HG03039 (cell line): ENCODE results near the gene PRX.
"Not testable (repeated sequence)": the region's sequence is repeated elsewhere in the genome, so short reads cannot be mapped to it uniquely, and the experiment has no call there.

Experiments used
- ATAC-seq: cut with Tn5 transposase; IDR thresholded peaks from one replicate; pipeline ENCODE4 v1.9.1; 2021; ENCODE audit warnings: mild to moderate bottlenecking, moderate library complexity; ENCODE audit not compliant: unreplicated experiment

PRX gene, protein sequence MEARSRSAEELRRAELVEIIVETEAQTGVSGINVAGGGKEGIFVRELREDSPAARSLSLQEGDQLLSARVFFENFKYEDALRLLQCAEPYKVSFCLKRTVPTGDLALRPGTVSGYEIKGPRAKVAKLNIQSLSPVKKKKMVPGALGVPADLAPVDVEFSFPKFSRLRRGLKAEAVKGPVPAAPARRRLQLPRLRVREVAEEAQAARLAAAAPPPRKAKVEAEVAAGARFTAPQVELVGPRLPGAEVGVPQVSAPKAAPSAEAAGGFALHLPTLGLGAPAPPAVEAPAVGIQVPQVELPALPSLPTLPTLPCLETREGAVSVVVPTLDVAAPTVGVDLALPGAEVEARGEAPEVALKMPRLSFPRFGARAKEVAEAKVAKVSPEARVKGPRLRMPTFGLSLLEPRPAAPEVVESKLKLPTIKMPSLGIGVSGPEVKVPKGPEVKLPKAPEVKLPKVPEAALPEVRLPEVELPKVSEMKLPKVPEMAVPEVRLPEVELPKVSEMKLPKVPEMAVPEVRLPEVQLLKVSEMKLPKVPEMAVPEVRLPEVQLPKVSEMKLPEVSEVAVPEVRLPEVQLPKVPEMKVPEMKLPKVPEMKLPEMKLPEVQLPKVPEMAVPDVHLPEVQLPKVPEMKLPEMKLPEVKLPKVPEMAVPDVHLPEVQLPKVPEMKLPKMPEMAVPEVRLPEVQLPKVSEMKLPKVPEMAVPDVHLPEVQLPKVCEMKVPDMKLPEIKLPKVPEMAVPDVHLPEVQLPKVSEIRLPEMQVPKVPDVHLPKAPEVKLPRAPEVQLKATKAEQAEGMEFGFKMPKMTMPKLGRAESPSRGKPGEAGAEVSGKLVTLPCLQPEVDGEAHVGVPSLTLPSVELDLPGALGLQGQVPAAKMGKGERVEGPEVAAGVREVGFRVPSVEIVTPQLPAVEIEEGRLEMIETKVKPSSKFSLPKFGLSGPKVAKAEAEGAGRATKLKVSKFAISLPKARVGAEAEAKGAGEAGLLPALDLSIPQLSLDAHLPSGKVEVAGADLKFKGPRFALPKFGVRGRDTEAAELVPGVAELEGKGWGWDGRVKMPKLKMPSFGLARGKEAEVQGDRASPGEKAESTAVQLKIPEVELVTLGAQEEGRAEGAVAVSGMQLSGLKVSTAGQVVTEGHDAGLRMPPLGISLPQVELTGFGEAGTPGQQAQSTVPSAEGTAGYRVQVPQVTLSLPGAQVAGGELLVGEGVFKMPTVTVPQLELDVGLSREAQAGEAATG (N-terminal part only)

DNA sequence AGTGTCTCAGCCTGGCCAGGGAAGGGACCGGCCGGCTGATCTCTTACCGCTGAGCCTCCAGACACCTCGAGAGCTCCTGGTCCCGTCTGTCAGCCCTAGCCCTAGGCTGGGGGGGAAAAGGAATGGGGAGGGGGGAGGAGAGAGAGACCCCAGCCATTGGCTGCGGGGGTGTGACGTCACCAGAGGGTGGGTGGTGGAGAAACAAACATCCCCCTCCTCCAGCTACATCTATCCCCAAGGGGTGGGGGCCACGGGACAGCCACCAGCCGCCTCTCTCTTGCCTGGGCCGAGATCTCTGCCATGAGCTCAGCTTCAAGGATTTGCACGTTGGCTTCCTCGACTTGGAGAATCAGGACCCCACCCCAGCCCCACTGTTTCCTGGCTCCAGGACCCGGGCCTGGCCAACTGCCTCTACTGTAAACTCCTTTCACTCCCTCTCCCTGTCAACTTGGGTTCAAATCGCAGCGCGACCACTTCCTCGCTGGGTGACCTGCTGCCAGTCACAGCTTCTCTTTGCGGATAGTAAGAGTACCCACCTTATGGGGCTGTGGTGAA lies at the start of gene PRX:
Gene PRX, minus strand, starts transcription at position 88 of the 555 bp plus-strand sequence. CDS start 5,446 bp downstream, outside the sequence.
- ATAC-seq, result no peak

DNA sequence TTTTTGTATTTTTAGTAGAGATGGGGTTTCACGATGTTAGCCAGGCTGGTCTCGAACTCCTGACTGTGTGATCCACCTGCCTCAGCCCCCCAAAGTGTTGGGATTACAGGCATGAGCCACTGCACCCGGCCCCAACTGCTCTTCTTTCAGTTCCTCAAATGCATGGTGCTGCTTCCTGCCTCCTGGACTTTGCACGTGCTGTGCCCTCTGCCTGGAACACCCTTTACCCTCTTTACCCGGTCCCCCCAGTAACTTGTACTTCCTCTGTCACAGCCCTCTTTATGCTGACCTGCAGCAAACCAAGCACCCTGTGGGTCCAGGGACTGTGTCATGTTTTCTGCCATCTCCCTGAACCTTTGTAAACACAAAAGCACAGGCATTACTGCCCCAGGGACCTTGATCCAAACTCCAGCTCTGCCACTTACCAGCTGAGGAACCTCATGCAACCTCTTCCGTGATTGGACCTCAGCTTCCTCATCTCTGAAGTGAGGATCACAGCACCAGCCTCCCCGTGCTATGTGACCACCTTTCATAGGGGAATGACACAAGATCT lies 48.6 kb upstream of the PRX start:
- no peak for ATAC-seq

DNA sequence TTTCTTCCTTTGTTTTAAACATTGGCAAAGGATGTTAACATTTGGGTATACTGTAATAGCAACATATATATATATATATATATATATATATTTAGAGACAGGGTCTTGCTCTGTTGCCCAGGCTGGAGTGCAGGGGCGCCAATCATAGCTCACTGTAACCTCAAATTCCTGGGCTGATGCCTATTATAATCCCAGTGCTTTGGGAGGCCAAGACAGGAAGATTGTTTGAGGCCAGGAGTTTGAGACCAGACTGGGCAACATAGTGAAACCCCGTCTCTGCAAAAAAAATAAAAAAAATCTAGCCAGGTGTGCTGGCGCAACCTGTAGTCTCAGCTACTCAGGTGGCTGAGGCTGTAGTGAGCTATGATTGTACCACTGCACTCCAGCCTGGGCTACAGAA lies 47.0 kb upstream of the PRX start:
- ATAC-seq, result no peak

DNA sequence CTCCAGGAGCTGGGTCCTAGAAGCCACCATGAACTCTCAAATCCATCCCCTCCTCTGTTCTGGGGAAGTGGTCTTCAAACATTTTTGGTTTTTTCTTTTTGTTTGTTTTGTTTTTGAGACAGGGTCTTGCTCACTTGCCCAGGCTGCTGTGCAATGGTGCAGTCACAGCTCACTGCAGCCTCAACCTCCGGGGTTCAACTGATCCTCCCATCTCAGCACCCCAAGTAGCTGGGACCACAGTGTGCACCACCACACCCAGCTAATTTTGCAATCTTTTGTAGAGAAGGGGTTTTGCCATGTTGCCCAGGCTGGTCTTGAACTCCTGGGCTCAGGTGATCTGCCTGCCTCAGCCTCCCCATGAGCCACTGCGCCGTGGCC lies 45.4 kb upstream of the PRX start:
- no peak for ATAC-seq

DNA sequence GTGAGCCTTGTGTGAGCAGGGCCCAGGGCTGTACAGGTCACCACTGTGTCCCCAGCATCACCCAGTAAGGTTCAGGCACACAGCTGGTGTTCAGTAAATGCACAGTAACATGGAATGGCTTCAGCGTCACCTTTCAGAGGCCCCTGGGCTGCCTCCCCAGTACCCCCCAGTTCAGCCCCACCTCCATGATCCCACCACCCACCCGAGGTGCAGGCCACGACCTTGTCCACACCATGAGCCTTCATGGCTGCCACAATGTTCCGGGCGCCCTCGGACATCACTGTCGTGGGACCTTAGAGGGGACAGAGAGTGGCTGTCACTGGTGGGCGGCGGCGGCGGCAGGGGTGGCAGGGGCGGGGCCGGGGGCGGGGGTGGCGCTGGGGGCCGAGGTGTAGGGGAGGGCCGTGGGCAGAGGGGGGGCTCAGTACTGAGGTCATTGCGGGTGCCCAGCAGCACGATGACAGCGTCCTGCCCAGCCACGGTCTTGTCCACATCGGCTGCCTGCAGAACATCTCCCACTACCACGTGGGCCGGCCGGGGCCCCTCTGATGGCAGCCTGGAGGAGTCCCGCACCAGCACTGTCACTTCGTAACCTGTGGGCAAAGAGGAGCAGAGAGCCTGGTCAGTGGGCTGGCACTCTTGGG lies 44.9 kb upstream of the PRX start:
- no peak for ATAC-seq

DNA sequence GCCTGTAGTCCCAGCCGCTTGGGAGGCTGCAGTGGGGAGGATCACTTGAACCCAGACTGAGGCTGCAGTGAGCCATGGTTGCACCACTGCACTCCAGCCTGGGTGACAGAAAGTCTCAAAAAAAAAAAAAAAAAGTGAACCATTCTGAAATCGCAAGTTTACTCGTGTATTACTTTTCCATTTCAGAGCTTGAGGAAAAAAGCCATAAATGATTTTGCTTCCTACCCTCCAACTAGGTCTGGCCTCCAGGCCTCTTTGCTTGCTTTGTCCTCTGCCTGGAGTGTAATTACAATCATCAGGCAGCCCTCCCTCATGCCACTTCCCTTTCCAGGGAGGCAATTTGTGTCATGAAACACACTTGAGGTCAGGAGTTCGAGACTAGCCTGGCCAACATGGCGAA lies 43.9 kb upstream of the PRX start:
- ATAC-seq, result no peak

DNA sequence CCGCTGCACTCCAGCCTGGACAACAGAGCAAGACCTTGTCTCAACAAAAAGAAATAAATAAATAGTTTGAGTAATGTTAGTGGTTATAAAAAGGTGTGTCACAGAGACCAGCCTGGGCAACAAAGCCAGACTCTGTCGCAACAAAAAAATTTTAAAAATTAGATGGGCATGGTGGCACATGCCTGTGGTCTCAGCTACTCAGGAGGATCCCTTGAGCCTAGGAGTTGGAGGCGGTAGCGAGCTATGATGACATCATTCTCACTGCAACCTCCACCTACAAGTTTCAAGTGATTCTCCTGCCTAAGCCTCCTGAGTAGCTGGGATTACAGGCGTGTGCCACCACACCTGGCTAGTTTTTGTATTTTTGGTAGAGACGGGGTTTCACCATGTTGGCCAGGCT lies 40.8 kb upstream of the PRX start:
- ATAC-seq, result not testable (repeated sequence)

DNA sequence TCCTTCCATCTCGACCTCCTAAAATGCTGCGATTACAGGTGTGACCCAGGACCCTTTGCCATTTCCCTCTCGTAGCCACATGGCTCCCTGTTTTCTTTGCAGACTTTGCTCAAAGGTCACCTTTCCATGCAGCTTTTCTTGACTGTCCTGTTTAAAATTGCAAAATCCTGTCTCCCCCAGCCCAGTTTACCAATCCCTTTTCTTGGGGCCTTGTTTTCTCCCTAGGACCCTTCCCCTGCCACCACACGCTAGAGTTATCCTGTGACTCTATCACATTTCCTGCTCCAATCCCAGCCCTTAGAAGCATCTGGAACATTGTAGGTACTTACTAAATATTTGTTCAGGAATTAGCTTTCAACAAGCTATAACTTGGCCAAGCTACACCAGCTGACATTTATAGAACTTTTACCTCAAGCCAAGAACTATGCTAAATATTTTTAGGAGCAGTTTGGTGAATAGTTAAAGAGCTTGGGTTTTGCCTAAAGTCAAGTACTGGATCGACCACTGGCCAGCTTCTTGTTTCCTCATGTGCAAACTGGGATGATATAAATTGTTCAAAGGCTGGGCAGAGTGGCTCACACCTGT lies 40.1 kb upstream of the PRX start:
- ATAC-seq, result no peak

DNA sequence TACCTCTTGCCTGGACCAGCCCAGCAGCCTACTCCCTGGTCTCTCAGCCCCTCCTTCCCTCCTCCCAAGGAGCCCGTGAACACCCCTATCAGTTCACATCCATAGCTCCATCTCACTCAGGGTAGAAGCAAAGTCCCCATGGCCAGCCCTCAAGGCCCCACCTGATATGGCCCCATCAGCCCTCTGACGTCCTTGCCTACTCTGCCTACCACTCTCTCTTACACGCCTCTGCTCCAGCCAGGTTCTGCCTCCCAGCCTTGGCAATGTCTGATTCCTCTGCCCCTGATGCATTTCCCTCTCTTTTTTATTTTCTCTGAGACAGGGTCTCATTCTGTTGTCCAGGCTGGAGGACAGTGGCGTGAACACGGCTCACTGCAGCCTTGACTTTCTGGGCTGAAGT lies 38.8 kb upstream of the PRX start:
- ATAC-seq, result no peak

DNA sequence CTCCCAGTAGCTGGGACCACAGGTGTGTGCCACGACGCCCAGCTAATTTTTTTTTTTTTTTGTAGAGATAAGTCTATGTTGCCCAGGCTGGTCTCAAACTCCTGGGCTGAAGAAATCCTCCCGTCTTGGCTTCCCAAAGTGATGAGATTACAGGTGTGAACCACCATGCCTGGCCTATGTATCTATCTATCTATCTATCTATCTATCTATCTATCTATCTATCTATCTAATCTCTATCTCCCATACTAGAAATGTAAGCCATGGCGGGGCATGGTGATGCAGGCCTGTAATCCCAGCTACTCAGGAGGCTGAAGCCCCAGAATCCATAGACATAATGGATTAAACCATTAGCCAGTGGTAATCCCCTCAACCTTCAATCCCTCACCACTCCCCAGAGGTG lies 37.5 kb upstream of the PRX start:
- ATAC-seq, result no peak

DNA sequence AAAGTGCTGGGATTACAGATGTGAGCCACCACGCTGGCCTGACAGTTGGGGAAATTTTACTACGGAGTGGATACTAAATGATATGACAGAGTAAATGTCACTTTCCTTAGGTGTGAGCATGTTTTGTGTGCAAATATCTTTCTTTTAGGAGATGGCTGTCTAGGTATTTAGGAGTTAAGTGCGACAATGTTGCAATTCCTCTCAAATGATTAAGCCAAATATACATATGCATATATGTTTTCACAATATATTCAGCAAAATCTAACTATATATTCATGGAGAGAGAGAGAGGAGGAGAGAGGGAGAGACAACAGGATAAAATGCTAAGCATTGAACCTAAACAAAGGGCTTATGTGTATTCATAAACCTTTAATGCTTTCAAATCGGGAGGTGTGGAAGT lies 36.3 kb upstream of the PRX start:
- ATAC-seq, result no peak

DNA sequence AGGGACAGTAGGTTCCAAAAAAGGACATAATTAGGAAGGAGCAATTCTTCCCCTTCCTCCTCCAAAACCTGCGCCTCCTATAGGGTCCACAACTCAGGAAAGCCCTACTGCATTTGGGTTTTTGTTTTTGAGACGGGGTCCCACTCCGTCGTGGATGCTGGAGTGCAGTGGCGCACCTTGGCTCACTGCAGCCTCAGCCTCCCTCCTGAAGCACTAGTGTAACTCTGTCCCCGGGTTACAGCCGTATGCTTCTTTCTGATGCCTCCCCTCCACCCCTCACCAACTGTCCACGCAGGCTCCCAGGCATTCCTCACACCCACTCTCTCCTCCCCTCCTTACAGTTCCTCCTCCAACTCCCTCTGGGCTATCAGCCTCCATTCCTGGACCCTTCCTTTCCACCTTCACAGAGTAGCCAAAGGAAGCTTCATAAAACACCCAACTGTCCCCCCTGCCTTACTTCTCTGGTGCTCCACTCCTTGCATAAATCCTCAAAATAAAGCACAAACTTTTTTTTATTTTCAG lies 33.1 kb upstream of the PRX start:
- no peak for ATAC-seq

DNA sequence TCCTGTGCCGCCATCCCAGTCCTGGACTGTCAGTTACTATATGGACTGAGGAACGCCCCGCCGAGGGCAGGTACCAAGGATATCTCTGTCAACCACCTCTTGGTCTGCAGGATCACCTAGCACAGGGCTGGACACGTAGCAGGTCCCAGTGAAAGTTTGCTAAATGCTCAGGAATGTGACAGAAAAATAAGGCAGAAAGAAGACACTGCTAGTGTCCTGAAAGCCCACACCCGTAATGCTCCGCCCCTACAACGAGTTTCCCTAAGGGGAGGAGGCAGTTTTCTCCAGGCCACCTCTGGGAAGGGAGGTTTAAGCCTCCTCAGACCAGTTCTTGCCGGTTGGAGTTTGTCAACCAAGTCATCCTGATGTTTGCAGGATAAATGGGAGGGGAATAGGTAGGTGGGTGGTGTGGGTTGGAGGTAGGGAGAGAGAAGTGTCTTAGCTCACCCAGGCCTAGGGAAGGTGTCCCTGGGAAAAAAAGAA lies 32.6 kb upstream of the PRX start:
- no peak for ATAC-seq

DNA sequence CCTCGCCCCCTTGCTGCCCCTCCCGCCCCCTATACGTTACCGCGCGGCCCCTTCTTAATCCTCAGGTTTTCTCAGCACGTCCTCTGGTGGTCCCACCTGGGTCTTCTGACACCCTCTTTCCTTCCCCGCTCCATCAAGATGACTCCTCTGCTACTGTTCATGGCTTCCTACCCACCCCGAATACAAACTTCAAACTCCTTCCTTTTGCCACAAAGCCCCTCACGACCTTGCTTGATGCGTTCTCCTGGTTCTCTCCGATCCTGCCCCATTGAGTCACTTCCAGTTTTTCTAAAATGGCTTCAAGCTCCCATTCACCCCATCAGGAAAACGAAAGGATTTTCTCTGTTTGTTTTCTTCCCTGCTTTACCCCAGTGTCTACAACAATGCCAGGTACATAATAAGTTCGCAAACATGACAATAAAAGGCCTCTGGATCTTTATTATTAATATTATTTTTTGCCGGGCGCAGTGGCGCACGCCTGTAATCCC lies 31.7 kb upstream of the PRX start:
- no peak for ATAC-seq

DNA sequence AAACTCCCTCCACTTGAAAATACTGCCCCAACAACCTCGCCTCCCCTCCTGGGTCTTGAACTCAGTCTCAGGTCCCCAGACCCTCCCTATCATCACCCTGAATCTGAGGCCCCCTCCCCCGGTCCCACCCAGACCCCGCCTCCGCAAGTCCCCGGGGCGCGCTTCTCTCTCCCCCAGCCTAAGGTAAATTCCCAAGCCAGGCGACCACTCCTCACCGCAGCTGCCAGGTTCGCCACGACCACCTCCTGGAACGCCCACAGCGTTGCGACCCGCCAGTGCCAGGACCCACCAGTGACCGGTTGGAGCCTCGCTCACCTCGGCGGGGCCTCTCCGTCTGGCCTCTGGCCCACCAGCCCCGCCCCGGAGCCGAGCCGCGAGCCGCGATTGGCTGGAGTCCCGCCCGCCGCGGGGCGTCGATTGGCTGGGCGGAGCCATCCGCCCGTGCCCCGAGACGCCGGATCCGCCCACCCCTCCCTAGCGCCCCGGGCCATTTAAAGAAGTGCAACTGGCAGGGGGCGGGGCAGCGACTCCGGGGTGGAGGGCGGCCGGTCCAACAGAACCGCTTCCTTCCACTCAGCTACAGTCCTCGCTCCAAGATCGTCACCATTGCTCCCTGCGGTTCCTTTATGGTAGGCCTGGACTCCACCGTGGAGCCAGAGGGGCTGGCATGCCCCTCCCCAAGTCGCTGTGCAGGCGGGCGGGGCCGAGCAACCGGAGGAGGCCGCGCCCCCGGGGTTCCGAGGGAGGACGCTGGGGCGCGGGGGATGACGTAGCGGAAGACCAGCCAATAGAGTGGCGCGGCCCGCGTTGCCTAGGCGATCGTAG lies 31.0 kb upstream of the PRX start, which contains the start of gene SERTAD3:
Gene SERTAD3, minus strand, starts transcription at position 336 of the 825 bp plus-strand sequence. CDS start 2,255 bp downstream, outside the sequence.
- ATAC-seq, result peak; percentile 57

DNA sequence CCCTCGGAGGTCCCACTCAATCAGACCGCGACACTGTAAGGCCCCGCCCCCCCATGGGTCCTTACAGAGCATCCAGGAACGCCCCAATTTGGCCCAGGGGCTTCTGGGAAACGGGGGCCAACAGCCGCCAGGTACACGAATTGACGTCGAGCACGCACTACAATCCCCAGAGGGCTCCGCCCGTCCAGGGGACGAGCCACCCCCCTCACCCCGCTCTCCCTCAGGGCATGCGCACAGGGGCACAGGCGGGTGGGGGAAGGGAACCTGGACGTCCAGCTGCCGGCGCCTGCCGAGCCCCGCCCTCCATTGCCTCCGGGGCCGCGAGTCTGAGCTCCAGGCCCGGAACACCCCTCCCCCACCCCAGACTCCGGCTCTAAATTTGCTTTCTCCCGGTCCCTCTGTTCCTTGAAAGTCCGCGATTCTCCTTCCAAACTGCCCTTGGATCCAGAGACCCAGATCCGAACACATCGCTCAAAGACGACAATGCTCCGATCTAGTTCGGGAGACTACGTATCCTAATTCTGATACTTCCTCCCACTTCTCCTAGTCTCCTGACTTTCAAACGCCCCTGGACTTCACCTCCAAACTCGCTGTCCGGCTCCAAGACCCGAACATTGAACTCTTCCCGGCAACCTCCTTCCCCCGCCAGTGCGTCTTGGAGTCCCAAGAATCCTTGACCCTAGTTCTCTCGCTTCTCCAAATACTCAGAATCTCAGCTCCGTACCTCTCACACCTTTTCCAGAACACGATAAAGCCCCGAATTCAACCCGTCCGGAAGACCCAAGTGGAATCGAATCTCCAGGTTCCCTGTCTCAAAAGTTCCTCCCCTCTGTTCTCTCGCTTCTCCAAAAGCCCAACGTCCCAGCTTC lies 30.2 kb upstream of the PRX start:
- ATAC-seq, result peak; percentile 64
